ENCODE results near the gene RIMOC1. TPM values are rescaled to one million over a fixed set of nuclear protein-coding genes. Genes with fewer than 3 reads are reported as not detected.

RIMOC1 gene
- total and polyA plus RNA-seq, 10 of the 15 experiments (the other 5 are each of a cell fraction or from before 2014, with no cell fraction given), result 3.9 to 33.1 (median 16.0) TPM

- RAD21 ChIA-PET (ENCODE audit: unreplicated experiment), result no interaction called here
- ATAC-seq (no peak), FAIRE-seq (no peak), DNase-seq (ENCODE audit: low read depth, low spot score) (no peak)
- CTCF ChIA-PET, result interaction anchor here (0.6 to 1.3 kb wide), 2 partner anchors 13 to 31 kb away, joined by 3 to 4 read pairs; no protein-coding TSS in a partner anchor
- no peak overlapping the region for H3K4me2 ChIP-seq (ENCODE audit: control insufficient read depth, insufficient read depth)
- H3K9me3 ChIP-seq (replicated peaks; ENCODE audit: control insufficient read depth, insufficient read depth, low read length), result no peaks in the 10 kb centered on the region
- no peak overlapping the region for H3K27ac ChIP-seq (ENCODE audit: control insufficient read depth, insufficient read depth)
- no TSS peak for BruUV-seq (replicated peaks)
- H4K20me1 ChIP-seq (ENCODE audit: control insufficient read depth, insufficient read depth), result no peaks in the 10 kb centered on the region
- H3K4me1 ChIP-seq (ENCODE audit: control insufficient read depth, insufficient read depth, low read length), result no peaks in the 10 kb centered on the region
- H3K9ac ChIP-seq (ENCODE audit: control insufficient read depth, insufficient read depth, low read length), result no peak overlapping the region
- H3K27me3 ChIP-seq (replicated peaks in 1 of 2; ENCODE audit: control insufficient read depth in 2 of 2, insufficient read depth in 2 of 2, low read length in 1 of 2), result no peaks in the 10 kb centered on the region
- POLR2A ChIA-PET, result no interaction called here
- H3K36me3 ChIP-seq (ENCODE audit: control insufficient read depth in 2 of 2, insufficient read depth in 2 of 2, low read length in 1 of 2), result no peaks in the 10 kb centered on the region; a peak in 1 of 4 replicates
- intact Hi-C loops (cut with micrococcal nuclease; ENCODE audit: unreplicated experiment), result no loop called here
- in situ Hi-C loops (cut with MboI), result no loop called here
- WGBS (ENCODE audit: insufficient coverage, insufficient replicate concordance, low lambda C conversion rate, missing lambda C conversion rate), result 51% methylated on average over 2 of the region's 2 CpGs
- no peaks in the 10 kb centered on the region for H3K79me2 ChIP-seq (ENCODE audit: control insufficient read depth, insufficient read depth, low read length)
- no peak overlapping the region for H2AFZ ChIP-seq (ENCODE audit: control insufficient read depth, low read depth, low read length)
- TF ChIP-seq TCF12 (IDR thresholded peaks at IDR 0.05; ENCODE audit: low read depth, low read length) (no peak), HDGF (IDR thresholded peaks at IDR 0.05) (no peak), BCL11A (IDR thresholded peaks at IDR 0.05; ENCODE audit: low read depth, low read length) (no peak), TAF1 (IDR thresholded peaks at IDR 0.05; ENCODE audit: borderline replicate concordance, low read depth, low read length) (no peak), SUPT20H (IDR thresholded peaks at IDR 0.05; ENCODE audit: borderline replicate concordance, control insufficient read depth, low read depth, low read length) (no peak), SMAD5 (IDR thresholded peaks at IDR 0.05; ENCODE audit: low read depth) (no peak), HCFC1 (IDR thresholded peaks at IDR 0.05; ENCODE audit: low read length) (no peak), E2F8 (IDR thresholded peaks at IDR 0.05; ENCODE audit: low read depth, partially characterized antibody) (no peak), PRDM15 (CRISPR knock-in tag; IDR thresholded peaks at IDR 0.05) (no peak), CBX5 (IDR thresholded peaks at IDR 0.05; ENCODE audit: low read depth) (no peak), HDAC6 (IDR thresholded peaks at IDR 0.05; ENCODE audit: unreplicated experiment) (no peak), ZNF217 (IDR thresholded peaks at IDR 0.05) (no peak), ZBTB33 (IDR thresholded peaks at IDR 0.05) (no peak), POLR2A (IDR thresholded peaks at IDR 0.05; ENCODE audit: low read depth, low read length) (no peak), BACH1 (IDR thresholded peaks at IDR 0.05; ENCODE audit: borderline replicate concordance) (no peak)
- TF ChIP-seq, protein P1, sequence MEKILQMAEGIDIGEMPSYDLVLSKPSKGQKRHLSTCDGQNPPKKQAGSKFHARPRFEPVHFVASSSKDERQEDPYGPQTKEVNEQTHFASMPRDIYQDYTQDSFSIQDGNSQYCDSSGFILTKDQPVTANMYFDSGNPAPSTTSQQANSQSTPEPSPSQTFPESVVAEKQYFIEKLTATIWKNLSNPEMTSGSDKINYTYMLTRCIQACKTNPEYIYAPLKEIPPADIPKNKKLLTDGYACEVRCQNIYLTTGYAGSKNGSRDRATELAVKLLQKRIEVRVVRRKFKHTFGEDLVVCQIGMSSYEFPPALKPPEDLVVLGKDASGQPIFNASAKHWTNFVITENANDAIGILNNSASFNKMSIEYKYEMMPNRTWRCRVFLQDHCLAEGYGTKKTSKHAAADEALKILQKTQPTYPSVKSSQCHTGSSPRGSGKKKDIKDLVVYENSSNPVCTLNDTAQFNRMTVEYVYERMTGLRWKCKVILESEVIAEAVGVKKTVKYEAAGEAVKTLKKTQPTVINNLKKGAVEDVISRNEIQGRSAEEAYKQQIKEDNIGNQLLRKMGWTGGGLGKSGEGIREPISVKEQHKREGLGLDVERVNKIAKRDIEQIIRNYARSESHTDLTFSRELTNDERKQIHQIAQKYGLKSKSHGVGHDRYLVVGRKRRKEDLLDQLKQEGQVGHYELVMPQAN (conservative IDR thresholded peaks at IDR 0.05), result no peak
- H3K4me3 ChIP-seq, result no peak overlapping the region
- SMC1A ChIA-PET (ENCODE audit: uncharacterized antibody, unreplicated experiment), result no interaction called here
Observed at GRCh38 chr5:41932770-41933169, 28.6 kb downstream of the RIMOC1 start.
